GM21360 (cell line): ENCODE measurements around the gene TEX51.

ENCODE experiments used
- ATAC-seq: cut with Tn5 transposase; IDR thresholded peaks from one replicate; pipeline ENCODE4 v1.9.1; 2021; ENCODE audit warnings: mild to moderate bottlenecking, moderate library complexity; ENCODE audit not compliant: unreplicated experiment

The TEX51 gene

DNA sequence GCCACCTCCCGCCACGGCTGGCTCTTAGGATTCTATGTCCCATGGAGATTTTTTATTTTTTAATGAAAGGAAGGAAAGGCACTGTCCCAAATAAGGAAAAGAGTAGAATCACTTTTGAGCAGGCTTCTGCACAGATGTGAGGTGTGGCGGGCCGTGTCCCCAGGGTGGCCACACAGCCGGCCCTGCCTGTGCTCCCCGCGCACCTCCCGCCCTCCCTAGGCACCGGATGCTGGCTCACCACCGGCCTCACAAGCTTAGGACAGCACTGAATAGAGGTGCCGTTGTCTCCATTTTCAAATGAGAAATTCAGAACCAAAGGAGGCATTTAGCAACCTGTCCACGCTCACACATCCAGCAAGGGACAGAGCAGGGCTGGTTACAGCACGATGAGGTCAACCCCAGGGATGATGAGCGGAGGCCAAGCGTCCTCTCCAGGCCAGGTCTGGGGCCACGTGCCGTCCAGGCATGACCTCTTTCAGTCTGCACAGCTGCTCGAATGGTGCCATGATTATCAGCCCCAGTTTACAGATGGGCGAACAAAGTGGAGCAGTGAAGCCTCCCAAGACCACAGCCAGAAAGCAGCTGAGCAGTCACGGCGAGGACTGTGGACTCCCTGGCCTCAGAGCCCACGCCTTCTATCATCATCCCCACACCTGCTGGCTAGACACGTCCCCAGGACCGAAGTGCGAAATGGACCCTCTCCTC lies 20.7 kb upstream of the TEX51 start:
- ATAC-seq: no peak

DNA sequence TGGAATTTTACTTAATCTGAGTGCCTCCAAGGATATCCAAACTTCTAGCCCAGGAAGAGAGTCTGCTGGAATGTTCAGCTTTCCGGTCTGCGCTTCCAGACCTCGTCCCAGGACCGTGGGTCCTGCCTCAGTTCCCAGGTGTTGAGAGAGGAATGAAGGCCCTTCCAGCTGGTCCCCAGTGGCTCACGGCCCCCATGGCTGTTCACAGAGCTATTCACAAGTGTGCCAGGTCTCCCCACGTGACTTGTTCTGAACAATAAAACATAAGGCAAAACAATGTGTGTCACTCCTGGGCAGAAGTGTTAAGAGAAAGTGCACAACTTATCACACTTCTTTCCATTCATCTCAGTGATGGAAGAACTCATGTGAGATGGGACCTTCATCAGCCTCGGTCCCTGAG lies 20.1 kb upstream of the TEX51 start:
- no peak for ATAC-seq

DNA sequence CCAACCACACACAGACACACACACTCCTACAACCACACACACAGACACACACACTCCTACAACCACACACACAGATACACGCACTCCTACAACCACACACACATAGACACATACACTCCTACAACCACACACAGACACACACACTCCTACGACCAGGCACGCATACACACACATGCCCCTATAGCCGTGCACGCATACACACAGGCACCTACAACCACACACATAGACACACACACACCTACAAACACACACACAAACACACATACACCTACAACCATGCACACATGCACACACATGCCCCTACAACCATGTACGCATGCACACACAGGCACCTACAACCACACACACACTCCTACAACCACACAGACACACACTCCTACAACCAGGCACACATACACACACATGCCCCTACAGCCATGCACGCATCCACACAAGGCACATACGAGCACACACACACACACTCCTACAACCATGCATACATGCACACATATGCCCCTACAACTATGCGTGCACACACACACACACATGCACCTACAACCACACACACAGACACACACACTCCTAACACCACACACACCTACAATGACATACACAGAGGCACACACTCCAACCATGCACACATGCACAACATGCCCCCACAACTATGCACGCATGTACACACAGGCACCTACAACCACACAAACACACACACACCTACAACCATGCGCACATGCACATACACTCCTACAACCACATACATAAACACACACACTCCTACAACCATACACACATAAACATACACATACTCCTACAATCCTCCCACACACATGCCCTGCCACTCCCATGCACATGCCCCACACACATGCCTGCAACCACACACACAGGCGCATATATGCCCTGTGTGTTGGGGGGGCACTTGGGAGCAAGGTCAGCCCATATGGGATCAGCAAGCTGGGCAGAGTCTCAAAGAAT lies 19.1 kb upstream of the TEX51 start:
- ATAC-seq: no peak

DNA sequence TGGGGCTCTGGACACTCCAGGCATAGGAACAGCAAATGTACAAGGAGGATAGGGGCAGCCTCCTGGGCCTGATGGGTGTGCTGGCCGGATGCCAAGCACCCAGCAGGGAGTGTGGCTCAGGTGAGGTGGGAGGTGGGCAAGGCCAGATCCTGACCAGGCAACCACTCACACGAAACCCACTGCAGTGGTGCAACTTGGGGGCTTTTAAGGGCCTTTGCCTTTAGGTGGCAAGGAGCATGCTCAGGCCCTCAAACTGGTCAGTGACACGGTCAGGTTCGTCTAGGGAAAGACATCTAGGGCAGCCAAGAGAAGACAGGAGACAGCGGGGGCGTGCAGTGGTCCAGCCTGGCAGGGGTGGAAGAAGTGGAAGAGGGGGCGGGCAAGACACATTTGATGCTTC lies 18.4 kb upstream of the TEX51 start:
- ATAC-seq: no peak

DNA sequence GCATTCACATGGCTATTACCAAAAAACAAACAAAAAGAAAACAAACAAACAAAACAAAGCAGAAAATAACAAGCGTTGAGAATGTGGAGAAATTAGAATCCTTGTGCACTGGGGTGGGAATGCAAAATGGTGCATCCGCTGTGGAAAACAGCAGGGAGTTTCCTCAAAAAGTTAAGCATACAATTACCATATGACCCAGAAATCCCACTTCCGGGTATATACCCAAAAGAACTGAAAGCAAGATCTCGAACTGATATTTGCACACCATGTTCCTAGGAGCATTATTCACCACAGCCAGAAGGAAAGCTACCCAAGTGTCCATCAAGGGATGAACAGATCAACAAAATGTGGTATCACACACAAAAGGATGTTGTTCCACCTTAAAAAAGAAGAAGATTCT lies 17.9 kb upstream of the TEX51 start:
- no peak for ATAC-seq

DNA sequence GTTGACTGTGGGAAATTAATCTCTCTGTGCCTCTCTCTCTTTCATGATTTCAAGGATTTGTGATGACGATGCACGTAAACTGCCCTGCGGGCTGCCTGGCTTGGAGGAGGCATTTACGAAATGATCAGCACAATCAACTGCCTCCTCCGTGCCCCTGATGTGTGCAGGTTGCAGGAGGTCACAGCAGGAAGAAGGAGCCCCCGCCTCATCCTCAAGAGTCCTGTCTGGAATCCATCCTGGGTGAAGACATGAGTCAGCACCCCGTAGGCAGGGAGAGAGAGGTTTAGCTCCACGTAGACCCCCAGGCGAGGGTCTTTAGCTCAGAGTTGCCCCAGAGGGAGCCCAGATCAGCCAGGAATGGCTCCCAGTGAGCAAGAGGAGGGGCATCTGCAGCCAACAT lies 17.1 kb upstream of the TEX51 start:
- ATAC-seq: no peak

DNA sequence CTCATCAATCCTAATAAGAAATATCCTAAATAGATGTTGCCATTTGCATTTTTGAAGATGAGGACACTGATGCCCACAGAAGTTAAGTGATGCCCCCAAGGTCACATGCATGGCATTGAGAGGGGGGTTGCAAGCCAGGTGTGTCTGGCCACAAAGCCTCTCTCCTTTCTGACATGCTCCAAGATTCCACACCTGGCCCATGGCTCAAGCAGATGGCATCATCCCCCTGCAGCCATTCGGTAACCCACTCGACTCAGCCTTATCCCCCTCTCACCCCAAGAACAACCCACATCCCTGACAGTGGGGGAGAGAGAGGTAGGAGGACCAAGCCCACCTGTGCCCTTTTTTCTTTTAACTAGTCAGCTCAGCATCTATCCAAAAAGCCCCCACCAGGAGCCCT lies 16.5 kb upstream of the TEX51 start:
- no peak for ATAC-seq

DNA sequence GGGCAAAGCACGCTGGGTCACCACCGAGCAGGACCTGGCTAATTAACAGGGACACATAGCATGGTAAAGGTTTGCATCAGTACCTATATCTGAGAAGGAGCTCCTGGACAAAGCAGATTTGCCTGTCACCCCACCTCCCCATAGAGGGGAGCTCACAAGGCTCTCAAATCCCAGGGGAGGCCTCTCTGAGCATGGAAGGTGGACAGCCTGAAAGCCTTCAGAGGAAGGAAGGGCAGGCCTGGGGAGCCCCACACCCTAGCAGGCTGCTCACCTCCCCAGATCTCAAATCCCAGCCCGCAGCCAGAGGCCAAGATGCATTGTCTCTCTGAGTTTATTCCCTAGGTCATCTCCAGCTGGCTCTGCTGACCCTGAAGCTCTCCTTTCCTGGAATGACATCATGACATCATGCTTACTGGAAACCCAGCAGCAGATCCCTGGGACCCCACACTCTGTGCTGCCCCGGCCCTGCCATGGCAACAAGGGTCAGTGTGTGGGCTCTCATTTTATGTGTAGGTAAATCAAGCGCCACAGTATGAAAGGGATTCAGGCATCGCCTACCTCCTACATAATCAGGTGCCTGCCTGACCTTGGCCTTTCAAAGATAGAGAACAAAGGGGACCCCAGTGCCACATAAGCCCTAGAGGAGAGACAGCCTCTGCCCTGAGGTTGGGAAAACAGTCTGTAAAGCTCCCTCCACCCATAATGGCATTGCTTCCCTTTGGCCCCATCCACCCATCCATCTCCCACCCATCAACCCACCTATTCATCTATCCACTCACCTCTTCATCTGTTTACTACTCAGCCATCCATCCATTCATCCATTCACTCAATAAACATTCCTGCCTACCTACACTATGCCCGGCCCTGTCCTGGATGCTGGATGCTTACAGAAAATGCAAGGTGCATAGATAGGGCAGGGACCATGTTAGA lies 15.7 kb upstream of the TEX51 start:
- no peak for ATAC-seq

DNA sequence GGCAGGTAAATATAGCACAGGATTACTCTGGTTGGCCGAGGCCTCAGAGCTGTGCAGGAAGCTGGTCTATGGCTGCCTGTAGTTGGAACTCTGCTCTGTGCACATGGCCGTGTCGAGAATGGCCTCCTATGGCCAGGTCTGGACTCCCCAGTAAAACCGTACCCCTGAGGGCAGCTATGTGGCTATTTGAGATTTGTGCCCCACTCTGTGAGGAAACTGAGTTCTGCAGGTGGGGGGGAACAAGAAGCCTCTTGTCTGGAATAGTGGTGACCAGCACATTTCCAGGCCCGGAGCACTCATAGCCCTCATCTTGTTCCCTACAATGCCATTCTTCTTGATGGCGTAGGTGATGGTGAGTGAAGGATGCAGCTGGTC lies 15.0 kb upstream of the TEX51 start:
- no peak for ATAC-seq

DNA sequence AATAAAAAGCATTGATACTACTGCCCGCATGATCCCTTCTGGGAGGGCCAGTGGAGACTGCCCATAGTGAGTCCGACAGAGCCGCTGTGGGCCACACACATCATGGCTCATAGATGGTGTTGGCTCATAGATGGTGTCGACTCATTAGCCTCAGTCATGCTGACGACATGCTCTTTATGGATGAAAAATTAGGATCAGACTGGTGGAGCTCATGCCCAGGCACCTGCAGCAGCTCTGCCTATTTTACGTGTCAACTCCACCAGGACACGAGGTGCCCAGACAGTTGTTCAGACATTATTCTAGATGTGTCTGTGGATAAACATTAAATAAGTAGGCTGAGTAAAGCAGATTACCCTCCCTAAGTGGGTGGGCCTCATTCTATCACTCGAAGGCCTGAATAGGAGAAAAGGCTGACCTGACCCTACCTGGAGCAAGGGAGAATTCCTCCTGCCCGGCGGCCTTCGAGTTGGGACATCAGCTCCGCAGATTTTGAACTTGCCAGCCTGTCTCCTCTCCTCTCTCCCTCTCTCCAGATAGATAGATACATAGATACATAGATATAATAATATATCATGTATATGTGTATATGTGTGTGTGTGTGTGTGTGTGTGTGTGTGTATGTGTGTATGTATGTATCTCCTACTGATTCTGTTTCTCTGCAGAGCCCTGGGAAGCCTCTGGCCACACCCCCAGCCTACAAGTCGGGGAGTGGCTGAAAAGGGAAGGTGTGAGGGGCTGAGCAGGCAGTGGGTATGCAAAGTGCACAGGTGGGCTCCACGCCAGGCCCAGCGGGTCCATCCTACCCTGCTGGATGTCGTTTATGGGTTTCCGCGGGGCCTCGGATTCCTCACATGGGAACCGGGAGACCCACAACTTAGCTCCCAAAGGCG lies 13.6 kb upstream of the TEX51 start:
- ATAC-seq: no peak

DNA sequence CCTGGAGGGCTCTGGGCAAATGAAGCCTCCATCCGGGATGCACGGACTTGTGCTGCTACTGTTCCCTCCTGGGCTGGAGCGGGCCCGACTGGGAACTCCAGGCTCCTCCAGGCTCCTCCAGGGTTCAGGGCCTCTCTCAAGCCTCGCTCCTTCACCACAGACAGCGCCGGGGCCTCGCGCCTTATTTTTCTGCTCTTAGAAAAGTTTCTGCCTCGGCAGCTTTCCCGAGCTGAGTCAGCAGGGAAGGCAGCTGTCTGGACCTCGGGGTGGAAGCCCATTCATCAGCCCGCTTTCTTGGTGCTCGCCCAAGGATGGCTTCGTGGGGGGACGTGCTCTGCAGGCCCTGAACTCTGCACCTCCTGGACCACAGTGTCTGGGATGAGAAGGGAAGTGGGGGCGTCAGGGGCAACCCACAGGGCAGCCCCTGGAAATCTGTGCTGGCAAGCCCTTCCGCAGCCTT lies 12.9 kb upstream of the TEX51 start:
- no peak for ATAC-seq

DNA sequence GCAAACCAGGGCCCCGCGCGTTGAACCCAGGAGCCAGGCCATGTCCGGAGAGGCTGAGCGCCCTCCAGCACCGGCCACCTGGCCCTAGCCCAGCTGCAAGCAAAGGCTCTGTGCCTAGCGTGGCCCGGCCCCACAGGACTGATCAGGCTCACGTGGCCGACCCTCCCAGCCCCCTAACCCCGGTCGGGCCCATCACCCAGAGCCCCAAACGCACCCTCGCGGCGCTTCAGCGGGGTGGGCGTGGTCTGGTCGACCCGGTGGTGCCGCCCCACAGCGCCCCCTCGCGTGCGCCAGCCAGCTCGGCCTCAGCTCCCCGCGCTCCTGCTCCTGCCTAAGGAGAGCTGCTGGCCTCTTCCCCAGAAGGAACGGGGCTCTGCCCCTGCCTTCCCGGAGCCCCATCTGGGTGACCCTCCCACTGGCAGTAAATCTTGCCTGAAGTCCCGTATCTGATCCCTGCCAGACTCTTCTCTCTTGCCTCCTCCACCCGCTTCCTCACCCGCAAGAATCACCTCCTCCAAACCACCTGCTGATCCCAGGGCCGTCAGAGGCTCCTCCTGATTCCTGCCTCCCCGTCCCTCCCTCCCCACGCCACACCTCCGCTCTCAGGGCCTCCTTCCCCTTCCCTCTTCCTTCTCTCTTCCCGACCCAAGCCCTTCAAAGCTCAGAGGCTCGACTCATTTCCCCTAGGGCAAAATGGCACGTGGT lies 12.3 kb upstream of the TEX51 start:
- peak; percentile 85 for ATAC-seq

DNA sequence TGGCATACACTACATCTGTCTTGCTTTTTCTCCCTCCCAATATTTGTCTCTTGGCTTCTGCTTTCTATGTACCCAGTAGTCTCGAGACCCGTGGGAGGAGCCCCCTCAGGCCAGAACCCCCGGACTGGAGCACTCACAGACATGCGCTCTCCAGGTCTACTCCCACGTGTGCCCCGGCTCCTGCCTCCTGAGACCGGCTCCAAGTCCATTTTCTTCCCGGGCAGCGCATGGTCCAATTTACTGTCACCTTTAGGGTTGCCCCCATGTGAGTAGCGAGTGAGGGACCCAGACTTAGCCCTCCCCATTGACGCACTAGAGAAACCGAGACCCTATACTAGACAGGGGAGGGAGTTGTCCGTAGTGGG lies 11.8 kb upstream of the TEX51 start:
- ATAC-seq: no peak

DNA sequence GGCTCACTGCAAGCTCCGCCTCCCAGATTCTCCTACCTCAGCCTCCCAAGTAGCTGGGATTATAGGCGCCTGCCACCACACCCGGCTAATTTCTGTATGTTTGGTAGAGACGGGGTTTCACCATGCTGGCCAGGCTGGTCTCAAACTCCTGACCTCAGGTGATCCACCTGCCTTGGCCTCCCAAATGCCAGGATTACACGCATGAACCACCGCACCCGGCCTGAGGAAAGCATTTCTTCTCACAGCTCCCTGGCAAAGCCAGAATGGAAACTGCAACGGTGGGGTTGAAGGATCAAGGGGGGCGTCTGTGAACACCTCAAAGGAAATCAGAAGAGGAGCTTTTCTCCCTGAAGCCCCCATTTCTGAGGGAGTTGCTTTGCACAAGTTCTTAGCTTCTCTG lies 11.2 kb upstream of the TEX51 start:
- no peak for ATAC-seq

DNA sequence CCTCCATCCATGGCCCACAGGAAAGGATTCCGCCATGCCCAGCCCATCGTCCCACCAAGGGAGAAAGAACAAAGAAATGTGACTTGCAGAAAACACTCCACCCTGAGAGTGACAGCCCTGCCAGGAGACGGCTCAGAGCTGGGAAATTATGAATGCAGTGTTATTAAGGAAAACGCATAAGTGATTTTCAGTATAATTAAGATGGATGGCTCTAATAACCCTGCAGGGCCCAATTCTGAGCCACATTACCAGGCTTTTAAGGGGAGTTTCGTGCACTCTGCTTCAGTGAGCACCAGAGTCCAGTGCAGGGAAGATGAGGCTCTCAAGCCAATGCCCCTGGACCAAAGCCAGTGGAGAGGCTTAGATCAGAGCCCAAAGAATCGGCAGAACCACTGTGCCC lies 10.6 kb upstream of the TEX51 start:
- no peak for ATAC-seq

DNA sequence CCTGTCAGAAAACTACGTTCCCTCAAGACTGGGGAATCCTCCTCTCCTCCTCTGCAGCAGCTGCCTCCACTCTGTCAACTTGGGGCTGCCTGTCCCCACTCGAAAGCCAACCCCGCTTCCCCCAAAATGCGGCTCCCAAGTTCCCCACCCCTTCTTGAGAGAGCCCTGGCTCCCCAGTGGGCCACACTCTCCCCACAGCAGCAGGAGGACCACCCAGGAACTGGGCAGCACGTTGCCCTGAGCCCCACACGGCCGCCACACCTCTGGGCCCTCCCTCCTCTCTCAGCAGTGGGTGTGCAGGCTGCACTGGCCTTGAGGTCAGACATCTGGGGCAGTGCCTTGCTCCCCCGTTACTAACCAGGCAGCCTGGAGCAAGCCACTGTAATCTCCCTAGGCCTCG lies 9.6 kb upstream of the TEX51 start:
- ATAC-seq: no peak

DNA sequence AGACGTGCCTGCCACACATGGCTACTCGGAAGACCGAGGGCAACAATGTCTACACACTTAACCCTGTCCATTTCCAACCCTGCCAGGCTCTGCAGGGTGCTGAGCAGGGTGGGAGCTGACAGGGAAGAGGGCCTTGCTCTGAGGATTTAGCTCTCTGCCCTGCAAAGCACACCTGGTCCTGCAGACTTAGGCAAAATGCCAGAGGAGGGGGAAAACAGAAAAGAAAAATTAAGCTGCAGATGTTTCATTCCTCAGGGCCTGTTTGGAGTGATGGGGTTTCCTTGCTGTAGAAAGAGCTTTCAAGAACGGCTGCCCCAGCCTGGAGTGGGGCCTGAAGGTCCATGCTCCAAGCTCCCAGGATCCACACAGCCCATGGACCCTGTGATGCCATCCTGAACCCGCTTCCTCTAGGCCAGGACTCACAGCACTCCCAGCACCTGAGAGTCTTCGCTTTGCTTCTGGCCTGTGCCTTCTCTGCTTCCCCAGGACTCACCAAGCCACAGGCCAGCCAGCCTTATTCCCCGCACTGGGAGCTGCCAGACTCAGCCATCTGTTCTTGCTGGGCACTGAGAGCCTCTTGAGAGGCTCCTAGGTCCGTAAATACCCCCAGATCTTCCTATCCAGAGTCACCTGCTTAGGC lies 9.1 kb upstream of the TEX51 start:
- ATAC-seq: no peak

DNA sequence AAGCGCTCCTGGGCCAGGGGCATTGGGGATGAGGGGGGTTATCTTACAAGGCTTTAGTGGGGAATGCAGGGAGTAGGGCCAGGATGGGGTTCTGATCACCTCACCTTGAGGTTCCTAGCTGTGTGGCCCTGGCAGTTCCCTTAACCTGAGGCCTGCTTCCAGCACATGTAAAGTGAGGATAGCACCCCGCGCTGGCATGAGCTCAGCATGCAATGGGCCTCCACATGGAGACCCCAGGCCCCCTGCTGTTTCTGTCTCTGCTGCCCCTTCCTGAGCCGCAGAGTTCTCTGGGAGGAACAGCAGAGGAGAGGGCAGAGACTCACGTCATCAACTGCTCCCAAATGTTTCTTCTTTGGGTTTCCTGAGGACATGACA lies 8.6 kb upstream of the TEX51 start:
- no peak for ATAC-seq
